Activated CD8-positive, alpha-beta T cell treated with anti-CD3 and anti-CD28 coated beads, Interleukin-2, amount 10 ng/mL, durations not matched to agents 7 days and 5 days (primary cell): ENCODE results near the gene ARHGAP18. TPM values are rescaled to one million over a fixed set of nuclear protein-coding genes. Genes with fewer than 3 reads are reported as not detected.

Experiments used
- ATAC-seq: fragments of 150-1000 bp; cut with Tn5 transposase; one replicate; pipeline ENCODE4 v1.10.0; 2021; ENCODE audit warnings: moderate library complexity
- CTCF ChIA-PET: fragments of 350-600 bp; sonication (Branson Sonifier 250); formaldehyde crosslinking; loops from one replicate; lab custom pipeline; 2021; ENCODE audit warnings: antibody characterized with exemption; lab: Charles Lee
- POLR2A ChIA-PET: fragments of 350-600 bp; sonication (Branson Sonifier 250); formaldehyde crosslinking; loops from one replicate; lab custom pipeline; 2021; ENCODE audit warnings: antibody characterized with exemption; lab: Charles Lee
- DNase-seq: peaks from one replicate; pipeline ENCODE4 v3.0.0-alpha.2; 2020
- H3K27ac Mint-ChIP-seq: one replicate; pipeline ENCODE4 v1.8.0; 2021; ENCODE audit warnings: mild to moderate bottlenecking, mixed read lengths
- H3K27me3 Mint-ChIP-seq: one replicate; pipeline ENCODE4 v1.8.0; 2021; ENCODE audit warnings: low read depth, mixed read lengths
- H3K36me3 Mint-ChIP-seq: one replicate; pipeline ENCODE4 v1.8.0; 2021; ENCODE audit warnings: low read depth, mixed read lengths
- H3K4me1 Mint-ChIP-seq: one replicate; pipeline ENCODE4 v1.8.0; 2021; ENCODE audit warnings: low read depth, mixed read lengths
- H3K4me3 Mint-ChIP-seq: one replicate; pipeline ENCODE4 v1.8.0; 2021; ENCODE audit warnings: mild to moderate bottlenecking, mixed read lengths
- H3K9me3 Mint-ChIP-seq: one replicate; pipeline ENCODE4 v1.8.0; 2022; ENCODE audit warnings: mixed read lengths; ENCODE audit not compliant: insufficient read depth
- total RNA-seq, 2 experiments: library from RNA; stranded (reverse); gene quantifications; one replicate each; pipeline ENCODE4 v1.2.3, GENCODE V29; 2021

The ARHGAP18 gene
- total RNA-seq, 2 experiments from 2014 or later: 11.9 to 12.1 TPM

DNA sequence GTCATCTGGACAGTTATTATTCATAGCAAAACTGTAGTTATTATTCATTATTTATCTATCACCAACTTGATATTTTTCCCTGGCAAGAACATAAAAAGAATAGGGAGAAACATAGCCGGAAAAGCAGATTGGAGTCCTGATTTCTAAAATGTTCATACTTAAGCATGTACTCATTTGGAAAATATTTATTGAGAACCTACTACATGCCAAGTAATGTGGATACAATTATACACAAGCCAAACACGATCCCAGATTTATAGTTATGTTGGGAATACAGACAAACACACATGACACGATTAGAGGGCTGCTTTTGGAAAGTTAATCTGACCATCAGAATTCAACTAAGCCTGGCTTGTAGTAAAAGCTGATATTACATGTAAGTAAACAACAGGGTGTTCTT lies 30.7 kb downstream of the ARHGAP18 start:
- Mint-ChIP-seq H3K4me3 (no peak overlapping the region), H3K9me3 (no peaks in the 10 kb centered on the region), H3K27ac (no peak overlapping the region), H3K4me1 (peaks cover 45% of the 10 kb centered on the region), H3K36me3 (peaks cover 24% of the 10 kb centered on the region), H3K27me3 (no peaks in the 10 kb centered on the region)
- POLR2A ChIA-PET: no interaction called here
- ATAC-seq (no peak), DNase-seq (no peak)
- CTCF ChIA-PET: no interaction called here

DNA sequence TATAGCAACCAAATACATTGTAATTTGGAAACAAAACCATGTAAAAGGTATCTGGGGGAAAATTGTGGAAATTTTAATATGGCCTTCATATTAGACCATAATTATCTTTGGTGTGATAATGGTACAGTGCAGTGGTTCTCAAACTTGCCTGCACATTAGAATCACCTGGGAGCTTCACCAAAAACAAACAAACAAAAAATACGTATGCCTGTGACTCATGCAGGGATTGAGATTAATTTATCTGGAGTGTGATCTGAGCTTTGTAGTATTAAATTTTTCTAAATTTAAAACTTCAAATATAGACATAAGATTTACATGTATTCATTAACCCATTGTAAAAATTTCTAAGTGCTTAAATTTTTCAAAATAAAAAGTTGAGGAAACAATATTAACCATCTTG lies 31.5 kb downstream of the ARHGAP18 start:
- POLR2A ChIA-PET: no interaction called here
- ATAC-seq (no peak), DNase-seq (no peak)
- CTCF ChIA-PET: interaction anchor here (1.0 to 1.5 kb wide), 2 partner anchors 54 to 97 kb away, joined by 3 to 4 read pairs; no protein-coding TSS in a partner anchor
- Mint-ChIP-seq H3K4me1 (peaks cover 44% of the 10 kb centered on the region), H3K4me3 (no peak overlapping the region), H3K27me3 (no peaks in the 10 kb centered on the region), H3K9me3 (no peaks in the 10 kb centered on the region), H3K27ac (no peak overlapping the region), H3K36me3 (peaks cover 19% of the 10 kb centered on the region)

DNA sequence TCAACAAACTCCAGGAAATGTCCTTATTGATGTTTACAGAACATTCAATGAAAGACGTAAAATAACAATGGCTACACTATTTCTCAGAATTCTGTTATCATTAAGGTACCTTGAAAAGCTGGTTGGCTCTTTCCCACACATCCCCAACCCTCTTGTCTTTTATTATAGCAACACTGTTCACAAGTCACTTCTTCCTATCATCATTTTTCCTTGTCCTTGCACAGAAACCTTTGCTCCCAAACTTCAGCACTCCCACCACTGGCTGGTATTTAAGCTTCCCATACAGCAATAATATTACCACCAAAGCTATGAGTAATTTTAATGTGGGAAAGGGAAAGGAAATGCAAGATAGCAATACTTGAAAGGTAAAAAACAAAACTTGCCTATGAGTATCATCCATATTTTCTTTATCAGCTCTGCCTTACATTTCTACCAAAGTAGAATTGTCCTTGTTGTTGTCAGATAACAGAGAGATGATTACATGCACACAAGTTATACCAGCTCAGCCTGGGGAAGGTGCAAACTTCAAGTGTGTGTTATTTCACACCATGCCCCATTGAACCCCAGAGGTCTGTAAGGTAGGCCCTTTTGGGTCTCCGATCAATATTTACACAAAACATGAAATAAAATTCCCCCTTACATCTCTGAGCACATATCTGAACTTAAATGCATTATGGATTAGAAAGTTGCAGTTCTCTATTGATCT lies 32.2 kb downstream of the ARHGAP18 start:
- Mint-ChIP-seq H3K36me3 (peaks cover 18% of the 10 kb centered on the region), H3K9me3 (no peaks in the 10 kb centered on the region), H3K4me3 (no peak overlapping the region), H3K27me3 (no peaks in the 10 kb centered on the region), H3K27ac (no peak overlapping the region), H3K4me1 (peaks cover 48% of the 10 kb centered on the region)
- no peak for ATAC-seq
- ChIA-PET CTCF (interaction anchor here (1.0 to 1.5 kb wide), 4 partner anchors 19 to 97 kb away, joined by 3 to 4 read pairs (median 3); no protein-coding TSS in a partner anchor), POLR2A (no interaction called here)
- DNase-seq: no peak

DNA sequence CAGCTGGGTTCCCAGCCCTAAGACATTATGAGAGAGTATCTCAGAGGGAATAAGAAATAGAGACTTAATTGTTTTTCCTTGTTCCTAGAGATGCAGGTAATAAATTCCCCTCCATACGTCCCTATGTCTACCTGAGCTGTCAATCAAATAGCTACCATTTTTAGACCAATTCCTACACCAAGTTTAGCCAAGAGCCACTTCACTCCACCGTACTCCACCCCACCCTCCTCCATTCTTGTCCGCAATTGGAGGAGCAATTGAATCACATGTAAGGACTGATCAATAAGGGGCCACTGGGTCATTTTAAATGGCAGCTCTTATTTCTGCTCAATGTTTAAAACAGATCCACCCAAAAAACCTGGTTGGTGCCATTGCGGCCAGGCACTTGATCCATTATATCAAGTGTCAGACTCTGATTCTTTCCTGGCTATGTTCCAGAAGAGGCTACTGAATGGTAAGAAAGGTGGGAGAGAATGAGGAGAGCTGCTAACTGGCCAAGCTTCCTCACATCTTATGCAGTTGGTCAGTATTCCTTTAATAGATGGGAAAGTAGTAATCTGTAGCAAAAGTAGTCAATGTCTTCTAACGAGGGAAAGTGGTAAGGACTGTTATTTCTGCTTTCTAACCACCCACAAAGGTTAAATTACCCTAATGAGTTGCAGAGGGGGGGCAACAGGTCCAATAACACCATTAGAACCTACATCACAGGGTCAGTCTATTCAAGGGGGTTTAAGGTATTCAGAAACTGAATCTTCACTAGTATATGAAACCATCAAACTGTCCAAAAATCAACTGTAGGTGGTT lies 34.1 kb downstream of the ARHGAP18 start:
- Mint-ChIP-seq H3K27me3 (no peaks in the 10 kb centered on the region), H3K27ac (no peak overlapping the region), H3K4me1 (peaks cover 59% of the 10 kb centered on the region), H3K36me3 (peaks cover 18% of the 10 kb centered on the region), H3K9me3 (no peaks in the 10 kb centered on the region), H3K4me3 (no peak overlapping the region)
- DNase-seq (no peak), ATAC-seq (no peak)
- ChIA-PET CTCF (interaction anchor here (0.8 to 1.7 kb wide), 7 partner anchors 8 to 346 kb away, joined by 3 to 4 read pairs (median 4); no protein-coding TSS in a partner anchor), POLR2A (interaction anchor here (1.5 kb wide), 1 partner anchor 34 kb away, joined by 4 read pairs; the partner anchor contains the start of gene ARHGAP18)

DNA sequence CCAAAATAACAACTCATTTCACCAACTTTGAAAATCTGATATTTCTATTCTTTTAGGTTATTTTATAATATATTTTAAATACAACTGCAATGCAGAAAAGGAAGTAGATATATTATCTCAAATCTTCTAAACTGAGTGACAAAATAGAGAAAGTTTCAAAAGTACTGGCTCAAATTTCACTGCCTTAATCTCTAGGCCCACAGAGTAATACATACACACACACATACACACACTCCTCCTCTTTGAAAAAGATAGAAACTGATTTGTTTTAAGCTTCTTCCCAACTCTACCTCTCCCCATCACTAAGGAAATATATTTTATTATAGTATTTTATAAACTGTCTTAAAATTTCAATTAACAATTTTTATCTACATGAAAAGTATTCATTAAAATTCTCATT lies 36.2 kb downstream of the ARHGAP18 start:
- Mint-ChIP-seq H3K4me3 (no peak overlapping the region), H3K4me1 (peaks cover 51% of the 10 kb centered on the region), H3K27ac (peak overlapping the region; percentile 97), H3K9me3 (no peaks in the 10 kb centered on the region), H3K36me3 (peaks cover 15% of the 10 kb centered on the region), H3K27me3 (no peaks in the 10 kb centered on the region)
- no peak for ATAC-seq
- POLR2A ChIA-PET: interaction anchor here (1.0 to 3.2 kb wide), 4 partner anchors 10 to 35 kb away, joined by 4 to 13 read pairs (median 6); partner anchors contain the start of gene ARHGAP18
- CTCF ChIA-PET: interaction anchor here (1.2 to 5.2 kb wide), 6 partner anchors 9 to 76 kb away, joined by 3 to 63 read pairs (median 9); partner anchors contain the start of gene ARHGAP18
- DNase-seq: no peak

- ChIA-PET CTCF (interaction anchor here (0.8 to 5.2 kb wide), 9 partner anchors 9 to 76 kb away, joined by 3 to 63 read pairs (median 8); partner anchors contain the start of gene ARHGAP18), POLR2A (interaction anchor here (0.8 to 3.2 kb wide), 7 partner anchors 11 to 77 kb away, joined by 3 to 13 read pairs (median 4); partner anchors contain the start of gene ARHGAP18)
- ATAC-seq (peak; percentile 71), DNase-seq (peak; percentile 53)
- Mint-ChIP-seq H3K9me3 (no peaks in the 10 kb centered on the region), H3K27me3 (no peaks in the 10 kb centered on the region), H3K36me3 (peaks cover 15% of the 10 kb centered on the region), H3K4me1 (peaks cover 47% of the 10 kb centered on the region), H3K27ac (peak overlapping the region; percentile 97), H3K4me3 (peak overlapping the region; percentile 68)
These were observed 36.9 kb downstream of the ARHGAP18 start for GRCh38 chr6:129672881-129673631.

GRCh38 chr6:129672341-129672682 lies 37.7 kb downstream of the ARHGAP18 start:
- peak overlapping the region; percentile 97 for H3K27ac Mint-ChIP-seq
- no peak for DNase-seq
- H3K4me1 Mint-ChIP-seq: peaks cover 39% of the 10 kb centered on the region
- peak overlapping the region; percentile 68 for H3K4me3 Mint-ChIP-seq
- ChIA-PET CTCF (interaction anchor here (0.8 to 5.2 kb wide), 10 partner anchors 10 to 77 kb away, joined by 3 to 63 read pairs (median 8); partner anchors contain the start of gene ARHGAP18), POLR2A (interaction anchor here (0.8 to 3.2 kb wide), 5 partner anchors 12 to 78 kb away, joined by 3 to 13 read pairs (median 3); partner anchors contain the start of gene ARHGAP18)
- H3K36me3 Mint-ChIP-seq: peaks cover 10% of the 10 kb centered on the region
- no peaks in the 10 kb centered on the region for H3K27me3 Mint-ChIP-seq
- ATAC-seq: peak; percentile 59
- H3K9me3 Mint-ChIP-seq: no peaks in the 10 kb centered on the region

- H3K9me3 Mint-ChIP-seq: no peaks in the 10 kb centered on the region
- peaks cover 9% of the 10 kb centered on the region for H3K36me3 Mint-ChIP-seq
- H3K27ac Mint-ChIP-seq: peak overlapping the region; percentile 97
- peak overlapping the region; percentile 68 for H3K4me3 Mint-ChIP-seq
- H3K27me3 Mint-ChIP-seq: no peaks in the 10 kb centered on the region
- POLR2A ChIA-PET: interaction anchor here (0.7 to 3.2 kb wide), 4 partner anchors 12 to 59 kb away, joined by 3 to 13 read pairs (median 6); partner anchors contain the start of gene ARHGAP18
- peaks cover 40% of the 10 kb centered on the region for H3K4me1 Mint-ChIP-seq
- CTCF ChIA-PET: interaction anchor here (0.7 to 5.2 kb wide), 20 partner anchors 9 to 350 kb away, joined by 3 to 63 read pairs (median 4); partner anchors contain the start of gene ARHGAP18
- ATAC-seq: peak; percentile 77
- peak; percentile 78 for DNase-seq
These were observed 38.3 kb downstream of the ARHGAP18 start for GRCh38 chr6:129671442-129672340.

DNA sequence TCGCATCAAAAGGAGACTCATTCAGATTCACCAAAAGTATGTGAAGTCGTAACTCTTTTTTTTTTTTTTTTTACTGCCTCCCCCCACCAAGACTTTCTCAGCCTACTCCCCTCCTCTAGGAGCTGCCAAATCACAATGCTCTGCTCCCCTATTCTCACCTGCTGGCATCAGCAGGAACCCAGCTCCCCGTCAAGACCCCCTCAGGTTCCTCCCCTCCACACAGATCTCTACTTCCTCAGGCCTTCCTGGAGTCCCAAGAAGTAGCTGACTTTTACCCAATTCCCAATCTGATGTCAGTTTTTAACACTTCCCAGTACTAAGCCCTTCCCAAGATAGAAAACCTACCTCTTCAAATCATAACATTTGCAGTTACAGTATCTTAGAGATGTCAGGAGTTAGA lies 39.3 kb downstream of the ARHGAP18 start:
- H3K27me3 Mint-ChIP-seq: no peaks in the 10 kb centered on the region
- no peaks in the 10 kb centered on the region for H3K9me3 Mint-ChIP-seq
- H3K36me3 Mint-ChIP-seq: peaks cover 9% of the 10 kb centered on the region
- CTCF ChIA-PET: interaction anchor here (1.2 to 5.2 kb wide), 6 partner anchors 36 to 351 kb away, joined by 5 to 63 read pairs (median 12); partner anchors contain the start of gene ARHGAP18
- H3K4me1 Mint-ChIP-seq: peaks cover 44% of the 10 kb centered on the region
- H3K27ac Mint-ChIP-seq: no peak overlapping the region
- POLR2A ChIA-PET: interaction anchor here (3.2 kb wide), 1 partner anchor 38 kb away, joined by 13 read pairs; the partner anchor contains the start of gene ARHGAP18
- ATAC-seq: no peak
- H3K4me3 Mint-ChIP-seq: no peak overlapping the region
- no peak for DNase-seq

- ChIA-PET CTCF (no interaction called here), POLR2A (no interaction called here)
- no peak overlapping the region for H3K4me3 Mint-ChIP-seq
- H3K27ac Mint-ChIP-seq: no peak overlapping the region
- ATAC-seq: no peak
- no peaks in the 10 kb centered on the region for H3K27me3 Mint-ChIP-seq
- no peaks in the 10 kb centered on the region for H3K9me3 Mint-ChIP-seq
- H3K36me3 Mint-ChIP-seq: peaks cover 7% of the 10 kb centered on the region
- H3K4me1 Mint-ChIP-seq: peaks cover 27% of the 10 kb centered on the region
- DNase-seq: no peak
These were observed 42.4 kb downstream of the ARHGAP18 start for GRCh38 chr6:129667621-129668020.
